Neural progenitor cell (in vitro differentiated cells): Measurements from ENCODE around the gene NUDT22.

Source experiments
- EZH2phosphoT487 ChIP-seq: fragments of 200-600 bp; sonication (generic); IDR thresholded peaks from 2 replicates; pipeline ENCODE4 v1.6.1; 2017; ENCODE audit warnings: antibody characterized with exemption
- TF ChIP-seq, protein P1 (sequence below): fragments of 200-600 bp; sonication (generic); IDR thresholded peaks from 2 replicates; pipeline ENCODE4 v1.5.1; 2017; ENCODE audit warnings: antibody characterized with exemption, mild to moderate bottlenecking

DNA sequence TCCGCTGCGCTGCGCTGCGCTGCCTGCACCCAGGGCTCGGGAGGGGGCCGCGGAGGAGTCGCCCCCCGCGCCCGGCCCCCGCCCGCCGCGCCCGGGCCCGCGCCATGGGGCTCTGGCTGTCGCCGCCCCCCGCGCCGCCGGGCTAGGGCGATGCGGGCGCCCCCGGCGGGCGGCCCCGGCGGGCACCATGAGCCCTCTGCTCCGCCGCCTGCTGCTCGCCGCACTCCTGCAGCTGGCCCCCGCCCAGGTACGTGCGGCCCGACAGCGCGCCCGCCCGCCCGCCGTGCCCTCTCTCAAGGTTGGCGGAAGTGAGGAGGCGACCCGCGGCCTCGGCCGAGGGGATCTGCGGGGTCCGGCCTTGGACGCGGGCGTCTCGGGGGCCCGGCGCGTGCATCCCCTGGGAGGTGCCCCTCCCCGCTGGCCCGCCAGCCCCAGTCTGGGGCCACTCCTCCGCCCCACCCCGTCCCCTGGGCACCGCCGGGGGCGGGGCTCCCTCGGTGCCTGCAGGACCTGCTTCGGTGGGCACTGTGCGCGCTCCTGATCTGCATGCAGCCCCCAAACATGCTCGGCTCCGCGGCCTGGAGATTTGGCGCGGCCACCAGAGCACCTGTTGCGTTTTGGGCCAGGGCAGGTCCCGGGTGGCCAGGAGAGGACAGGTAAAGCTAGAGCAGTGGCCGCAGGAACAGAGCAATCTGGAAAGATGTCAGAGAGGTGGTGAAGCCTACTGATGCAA is 8.7 kb downstream of the NUDT22 start:
- TF ChIP-seq, protein P1, sequence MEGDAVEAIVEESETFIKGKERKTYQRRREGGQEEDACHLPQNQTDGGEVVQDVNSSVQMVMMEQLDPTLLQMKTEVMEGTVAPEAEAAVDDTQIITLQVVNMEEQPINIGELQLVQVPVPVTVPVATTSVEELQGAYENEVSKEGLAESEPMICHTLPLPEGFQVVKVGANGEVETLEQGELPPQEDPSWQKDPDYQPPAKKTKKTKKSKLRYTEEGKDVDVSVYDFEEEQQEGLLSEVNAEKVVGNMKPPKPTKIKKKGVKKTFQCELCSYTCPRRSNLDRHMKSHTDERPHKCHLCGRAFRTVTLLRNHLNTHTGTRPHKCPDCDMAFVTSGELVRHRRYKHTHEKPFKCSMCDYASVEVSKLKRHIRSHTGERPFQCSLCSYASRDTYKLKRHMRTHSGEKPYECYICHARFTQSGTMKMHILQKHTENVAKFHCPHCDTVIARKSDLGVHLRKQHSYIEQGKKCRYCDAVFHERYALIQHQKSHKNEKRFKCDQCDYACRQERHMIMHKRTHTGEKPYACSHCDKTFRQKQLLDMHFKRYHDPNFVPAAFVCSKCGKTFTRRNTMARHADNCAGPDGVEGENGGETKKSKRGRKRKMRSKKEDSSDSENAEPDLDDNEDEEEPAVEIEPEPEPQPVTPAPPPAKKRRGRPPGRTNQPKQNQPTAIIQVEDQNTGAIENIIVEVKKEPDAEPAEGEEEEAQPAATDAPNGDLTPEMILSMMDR = peak; percentile 5
- peak; percentile 8 for TF ChIP-seq EZH2phosphoT487
